ENCODE results near the gene ANOS1. TPM values are rescaled to one million over a fixed set of nuclear protein-coding genes. Genes with fewer than 3 reads are reported as not detected.

ANOS1 gene
- total and polyA plus RNA-seq, 2 of the 8 experiments (the other 6 are each of a cell fraction or from before 2014, with no cell fraction given): 34.4 to 59.0 TPM

DNA sequence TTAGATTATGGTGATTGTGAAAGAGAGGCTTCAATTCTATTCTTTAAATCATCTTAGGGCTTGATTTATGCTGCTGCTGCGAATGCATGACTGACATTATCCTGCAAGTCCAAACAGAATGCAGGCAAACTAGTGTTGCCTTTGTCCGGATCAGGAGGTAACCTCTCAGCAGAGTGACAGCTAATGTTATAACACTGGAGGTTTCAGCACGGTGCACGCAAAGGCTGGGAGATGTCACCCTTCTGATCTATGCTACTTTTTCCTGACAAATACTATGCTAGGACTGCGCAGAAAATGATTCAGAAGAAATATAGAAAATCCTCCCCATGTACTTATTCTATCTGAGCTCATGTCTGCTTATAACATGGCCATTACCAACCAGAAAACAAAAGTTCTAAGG is 48.2 kb downstream of the ANOS1 start (continued):
- no peak for TF ChIP-seq GTF2F1 (IDR thresholded peaks at IDR 0.05; ENCODE audit: borderline replicate concordance, low read depth, low read length)
- TF ChIP-seq HDAC2 (IDR thresholded peaks at IDR 0.05; ENCODE audit: borderline replicate concordance in 1 of 2, low read depth in 2 of 2, low read length in 2 of 2): no peak
